Pancreas (tissue), 10 donors: ENCODE results near the gene ADGRL1. TPM values are rescaled to one million over a fixed set of nuclear protein-coding genes. Genes with fewer than 3 reads are reported as not detected.

Experiments
- ATAC-seq, 4 donors: fragments of 200-7000 bp; cut with Tn5 transposase; one replicate each; pipeline versions ENCODE4 v1.8.0 to v1.9.1; 2020; ENCODE audit warnings: mild to moderate bottlenecking in 4 of 4, moderate library complexity in 4 of 4
- DNase-seq, 6 donors: peaks; one replicate each; pipeline ENCODE4 v3.0.0-alpha.2; 2020
- FAIRE-seq: peaks from 2 replicates; lab custom pipeline; 2012; peaks lifted over from hg19 to GRCh38; lab: Jason Lieb, UNC
- H3K27ac ChIP-seq, 4 donors: fragments of 200-600 bp; sonication (generic); 1 replicate in 3 of 4; 2 replicates in 1 of 4; pipeline versions ENCODE4 v1.5.0 to v1.8.0; 2020
- H3K27me3 ChIP-seq, 4 donors: fragments of 200-600 bp; one replicate each; pipeline ENCODE4 v1.8.0; 2021
- H3K36me3 ChIP-seq, 3 donors: fragments of 200-600 bp; sonication (generic) in 1 of 3; one replicate each; pipeline versions ENCODE4 v1.5.0 to v1.8.0; 2020 to 2021
- H3K4me1 ChIP-seq, 3 donors: fragments of 200-600 bp; one replicate each; pipeline ENCODE4 v1.8.0; 2021
- H3K4me3 ChIP-seq, 4 donors: fragments of 200-600 bp; sonication (generic) in 2 of 4; one replicate each; pipeline versions ENCODE4 v1.5.0 to v1.8.0; 2020 to 2021
- H3K9me3 ChIP-seq, 4 donors: fragments of 200-600 bp; one replicate each; pipeline ENCODE4 v1.8.0; 2021
- CTCF ChIP-seq, 4 donors: fragments of 200-600 bp; sonication (generic) in 3 of 4; IDR thresholded peaks; one replicate each; pipeline versions ENCODE4 v1.5.0 to v1.8.0; 2021; ENCODE audit warnings: antibody characterized with exemption in 4 of 4
- WGBS, 2 donors: extraction: QIAGEN DNeasy Blood & Tissue Kit; methylation state at CpG; one replicate each; pipeline ENCODE4 v1.1.7; 2013; 5-methylcytosine and 5-hydroxymethylcytosine counted together
- intact Hi-C, 3 donors: fragments of 100-400 bp; cut with DNase I; formaldehyde crosslinking; loops; one replicate each; pipeline versions ENCODE4 v1.11.1 to v1.14.2; 2022
- polyA plus RNA-seq, 2 donors: library from polyadenylated mRNA; stranded (reverse); fragments of 200-250 nt; gene quantifications; one replicate each; pipeline ENCODE4 v1.2.3, GENCODE V29; 2013
- total RNA-seq, 6 donors: library from RNA; stranded (reverse); fragmentation: NEBNext Ultra II Directional in 4 of 6; extraction: Animal tissue kit (Norgen Biotek cat#: 25700) in 4 of 6; gene quantifications; one replicate each; pipeline versions ENCODE4 v1.2.1 to v1.2.4, GENCODE V29; 2021 to 2023
- donor health status: healthy with polysubstance abuse.
- donor health status: DM: no; HTN: no; CAD: no; lungs with moderate emphysema.
- donor health status: DM: no; HTN: no; CAD: no.
- donor health status: control.
- donor health status: control.
- donor health status: Bipolar disorder and iron deficiency.
- donor health status: DM: yes; HTN: yes; CAD: no.
- donor health status: DM: no; HTN: no; CAD: no.
- donor health status: DM: no; HTN: no; CAD: no.
- donor health status: DM: yes; HTN: yes; CAD: no.

Gene ADGRL1
- total and polyA plus RNA-seq, 8 donors: 8.3 to 16.8 (median 9.8) TPM

DNA sequence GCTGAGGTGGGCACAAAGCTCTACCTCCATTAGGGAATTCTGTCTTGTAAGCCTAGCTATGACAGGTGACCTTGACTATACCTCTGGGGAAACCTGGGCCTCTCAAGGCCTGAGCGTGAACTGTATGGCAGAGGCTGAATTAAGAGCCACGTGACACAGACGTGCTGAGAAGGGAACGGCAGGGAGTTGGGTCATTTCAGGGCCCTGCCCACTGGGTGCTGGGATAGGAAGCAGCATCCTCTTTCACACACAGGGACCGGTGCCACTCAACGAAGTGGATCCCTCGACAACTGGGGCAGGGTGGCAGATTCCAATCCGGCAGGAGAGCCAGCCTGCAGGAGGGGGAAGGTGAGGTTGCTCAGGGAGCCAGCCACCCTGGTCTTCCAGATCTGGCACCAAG, 78.8 kb downstream of the ADGRL1 start:
- H3K27me3 ChIP-seq: no peaks in the 10 kb centered on the region
- FAIRE-seq (no peak), DNase-seq (no peak), ATAC-seq (peak in 3 of 4 donors; percentile 56 to 71 (median 71))
- 53 to 57% methylated on average over 8 of the region's 8 CpGs for WGBS, 2 donors
- no peak for TF ChIP-seq CTCF (IDR thresholded peaks at IDR 0.05)
- no peaks in the 10 kb centered on the region for H3K36me3 ChIP-seq
- no peaks in the 10 kb centered on the region for H3K9me3 ChIP-seq
- no peak overlapping the region for H3K27ac ChIP-seq
- no peak overlapping the region for H3K4me3 ChIP-seq
- no peaks in the 10 kb centered on the region for H3K4me1 ChIP-seq
- intact Hi-C loops: no loop called here

DNA sequence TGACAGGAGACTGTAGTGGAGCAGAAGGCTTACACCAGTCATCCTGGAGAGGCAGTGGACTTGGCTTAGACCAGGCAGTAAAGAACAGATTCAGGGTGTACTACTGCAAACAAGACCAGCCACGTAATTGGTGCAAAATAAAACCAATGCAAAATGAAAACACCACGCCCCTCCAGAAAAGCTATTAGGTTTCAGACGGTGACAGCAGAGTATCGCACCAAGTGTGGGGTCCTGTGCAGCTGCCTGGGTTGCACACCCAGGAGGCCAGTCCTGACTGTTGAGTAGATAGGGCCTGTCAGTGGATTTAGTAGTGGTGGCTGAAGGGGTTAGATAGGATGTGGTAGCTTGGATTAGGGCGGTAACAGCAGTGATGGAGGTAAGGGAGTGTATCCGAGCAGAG, 83.0 kb downstream of the ADGRL1 start:
- intact Hi-C loops: no loop called here
- Histone ChIP-seq H3K4me3 (no peak overlapping the region), H3K9me3 (no peaks in the 10 kb centered on the region), H3K4me1 (peaks cover 8 to 14% (median 11%) of the 10 kb centered on the region in 3 donors), H3K27me3 (no peaks in the 10 kb centered on the region), H3K36me3 (no peaks in the 10 kb centered on the region), H3K27ac (no peak overlapping the region)
- no peak for TF ChIP-seq CTCF (IDR thresholded peaks at IDR 0.05)
- DNase-seq (no peak), ATAC-seq (no peak), FAIRE-seq (no peak)
- WGBS, 2 donors: 95 to 98% methylated on average over 6 of the region's 6 CpGs

GRCh38 chr19:14120497-14120780, 85.5 kb downstream of the ADGRL1 start:
- intact Hi-C loops: no loop called here
- ATAC-seq: no peak

DNA sequence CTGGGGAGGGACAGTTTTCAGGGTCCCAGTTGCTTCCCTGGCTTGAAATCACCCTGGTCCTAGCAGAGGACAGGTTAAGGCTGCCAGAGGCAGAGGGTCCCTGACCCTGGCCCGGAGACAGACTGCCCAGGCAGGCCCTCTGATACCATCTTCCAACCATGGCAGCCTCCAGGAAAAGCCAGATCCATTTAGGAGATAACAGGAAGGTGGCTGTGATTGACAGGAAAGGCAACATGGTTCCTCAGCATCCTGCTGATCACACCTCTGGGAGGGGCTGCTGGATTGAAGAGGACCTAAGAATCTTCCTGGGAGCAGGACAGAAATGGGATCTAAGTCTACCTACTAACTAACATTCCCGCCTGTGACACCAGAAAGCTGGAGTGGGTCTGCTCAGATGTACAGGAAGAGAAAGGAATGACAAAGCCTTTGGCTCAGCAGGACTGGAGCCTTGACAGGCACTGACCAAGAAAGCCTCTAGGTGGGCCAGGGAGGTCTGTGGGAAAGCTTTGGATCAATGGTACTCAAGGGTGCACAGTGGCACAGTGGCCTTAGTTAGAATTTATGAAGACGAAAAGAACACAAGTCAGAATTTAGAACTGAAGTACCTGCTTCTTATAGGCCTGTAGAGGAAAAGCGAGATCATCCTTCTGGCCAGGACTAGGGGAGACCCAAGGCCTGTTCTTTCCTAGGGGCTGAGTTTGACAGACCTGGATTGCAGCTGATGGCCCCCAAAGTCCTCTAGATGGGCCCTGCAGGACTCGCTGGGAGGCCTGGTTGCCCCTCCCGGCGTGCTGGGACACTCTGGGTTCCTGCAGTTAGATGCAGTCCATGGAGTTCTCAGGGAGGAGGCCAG, 86.1 kb downstream of the ADGRL1 start:
- Histone ChIP-seq H3K27ac (peak overlapping the region in 2 of 4 donors; percentile 96 to 97), H3K9me3 (no peaks in the 10 kb centered on the region), H3K4me3 (no peak overlapping the region), H3K27me3 (no peaks in the 10 kb centered on the region), H3K4me1 (peaks cover 11 to 29% (median 21%) of the 10 kb centered on the region in 3 donors), H3K36me3 (no peaks in the 10 kb centered on the region)
- DNase-seq (no peak), FAIRE-seq (no peak), ATAC-seq (no peak)
- intact Hi-C loops: no loop called here
- 86 to 89% methylated on average over 7 of the region's 7 CpGs for WGBS, 2 donors
- no peak for TF ChIP-seq CTCF (IDR thresholded peaks at IDR 0.05)

More at GRCh38 chr19:14120497-14120780, 85.5 kb downstream of the ADGRL1 start:
- DNase-seq (peak in 1 of 6 donors; percentile 51), FAIRE-seq (no peak)
- Histone ChIP-seq H3K4me1 (peaks cover 11 to 26% (median 18%) of the 10 kb centered on the region in 3 donors), H3K36me3 (no peaks in the 10 kb centered on the region), H3K9me3 (no peaks in the 10 kb centered on the region), H3K27me3 (no peaks in the 10 kb centered on the region), H3K4me3 (no peak overlapping the region), H3K27ac (no peak overlapping the region)
- WGBS, 2 donors: 93 to 96% methylated on average over 7 of the region's 7 CpGs
- no peak for TF ChIP-seq CTCF (IDR thresholded peaks at IDR 0.05)

DNA sequence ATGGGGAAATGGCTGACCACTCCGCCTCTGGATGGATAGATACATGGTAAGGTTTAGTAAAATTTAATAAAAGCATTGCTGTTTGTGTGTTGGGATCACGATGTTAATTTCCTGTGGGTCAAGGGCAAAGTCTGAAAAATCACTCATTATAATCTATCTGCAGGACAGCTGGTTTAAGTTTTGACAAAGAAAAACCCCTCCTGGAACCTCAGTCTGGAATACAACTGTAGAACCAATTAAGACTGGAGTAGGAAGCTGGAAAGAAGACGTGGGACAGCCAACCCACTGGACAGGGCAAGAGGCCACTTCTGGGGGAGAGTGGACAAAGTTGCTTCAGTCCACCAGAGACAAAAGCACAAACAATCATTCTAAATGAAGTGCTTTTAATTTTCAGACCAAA, 86.8 kb downstream of the ADGRL1 start:
- no peak for FAIRE-seq
- DNase-seq: no peak
- WGBS, 2 donors: 24 to 33% methylated on average over 3 of the region's 3 CpGs
- H3K9me3 ChIP-seq: no peaks in the 10 kb centered on the region
- H3K4me1 ChIP-seq: peaks cover 11 to 29% (median 21%) of the 10 kb centered on the region in 3 donors
- no peaks in the 10 kb centered on the region for H3K27me3 ChIP-seq
- intact Hi-C loops: no loop called here
- no peak for ATAC-seq
- peak overlapping the region; percentile 89 to 97 (median 95) for H3K27ac ChIP-seq
- no peak for TF ChIP-seq CTCF (IDR thresholded peaks at IDR 0.05)
- H3K36me3 ChIP-seq: no peaks in the 10 kb centered on the region
- H3K4me3 ChIP-seq: peak overlapping the region in 3 of 4 donors; percentile 30 to 92 (median 49)
